ENCODE measurements around the gene PRMT1.

PRMT1 gene

GRCh38 chr19:49646586-49646985 is 30.5 kb upstream of the PRMT1 start:
- H3K4me3 ChIP-seq (ENCODE audit: low read depth, low read length) = no peak overlapping the region
- no peak for DNase-seq (ENCODE audit: low read depth)
- TF ChIP-seq MAX (IDR thresholded peaks at IDR 0.05; ENCODE audit: low read depth, low read length) (no peak), POLR2A (IDR thresholded peaks at IDR 0.05; ENCODE audit: extremely low read depth, insufficient read length) (no peak), MYC (IDR thresholded peaks at IDR 0.05; ENCODE audit: low read depth, low read length) (no peak), CTCF (IDR thresholded peaks at IDR 0.05; ENCODE audit: low read depth, low read length) (no peak)

- DNase-seq (ENCODE audit: low read depth) = no peak
- no peak overlapping the region for H3K4me3 ChIP-seq (ENCODE audit: low read depth, low read length)
- TF ChIP-seq MYC (IDR thresholded peaks at IDR 0.05; ENCODE audit: low read depth, low read length) (no peak), POLR2A (IDR thresholded peaks at IDR 0.05; ENCODE audit: extremely low read depth, insufficient read length) (no peak), CTCF (IDR thresholded peaks at IDR 0.05; ENCODE audit: low read depth, low read length) (no peak), MAX (IDR thresholded peaks at IDR 0.05; ENCODE audit: low read depth, low read length) (no peak)
Measured at GRCh38 chr19:49651029-49651819, 25.8 kb upstream of the PRMT1 start.

GRCh38 chr19:49651820-49652550 is 25.1 kb upstream of the PRMT1 start:
- no peak overlapping the region for H3K4me3 ChIP-seq (ENCODE audit: low read depth, low read length)
- DNase-seq (ENCODE audit: low read depth) = no peak
- TF ChIP-seq MAX (IDR thresholded peaks at IDR 0.05; ENCODE audit: low read depth, low read length) (no peak), CTCF (IDR thresholded peaks at IDR 0.05; ENCODE audit: low read depth, low read length) (no peak), MYC (IDR thresholded peaks at IDR 0.05; ENCODE audit: low read depth, low read length) (no peak), POLR2A (IDR thresholded peaks at IDR 0.05; ENCODE audit: extremely low read depth, insufficient read length) (no peak)

- TF ChIP-seq CTCF (IDR thresholded peaks at IDR 0.05; ENCODE audit: low read depth, low read length) = no peak
- no peak for TF ChIP-seq MAX (IDR thresholded peaks at IDR 0.05; ENCODE audit: low read depth, low read length)
- TF ChIP-seq MYC (IDR thresholded peaks at IDR 0.05; ENCODE audit: low read depth, low read length) = no peak
- TF ChIP-seq POLR2A (IDR thresholded peaks at IDR 0.05; ENCODE audit: extremely low read depth, insufficient read length) = no peak
- no peak for DNase-seq (ENCODE audit: low read depth)
Measured at GRCh38 chr19:49652551-49653465, 24.3 kb upstream of the PRMT1 start.

GRCh38 chr19:49653466-49653806 is 23.6 kb upstream of the PRMT1 start:
- TF ChIP-seq MAX (IDR thresholded peaks at IDR 0.05; ENCODE audit: low read depth, low read length) = no peak
- TF ChIP-seq CTCF (IDR thresholded peaks at IDR 0.05; ENCODE audit: low read depth, low read length) = no peak
- TF ChIP-seq MYC (IDR thresholded peaks at IDR 0.05; ENCODE audit: low read depth, low read length) = no peak
- no peak for TF ChIP-seq POLR2A (IDR thresholded peaks at IDR 0.05; ENCODE audit: extremely low read depth, insufficient read length)

More at GRCh38 chr19:49652551-49653465, 24.3 kb upstream of the PRMT1 start:
- H3K4me3 ChIP-seq (ENCODE audit: low read depth, low read length) = no peak overlapping the region

More at GRCh38 chr19:49653466-49653806, 23.6 kb upstream of the PRMT1 start:
- H3K4me3 ChIP-seq (ENCODE audit: low read depth, low read length) = no peak overlapping the region
- DNase-seq (ENCODE audit: low read depth) = no peak
